ENCODE results near the gene MGRN1. TPM values are rescaled to one million over a fixed set of nuclear protein-coding genes. Genes with fewer than 3 reads are reported as not detected.
A peak's percentile ranks its signal among the peaks of the same experiment; 100 is the strongest.

MGRN1 gene
- total RNA-seq, 1 donor from 2014 or later = 40.6 TPM

DNA sequence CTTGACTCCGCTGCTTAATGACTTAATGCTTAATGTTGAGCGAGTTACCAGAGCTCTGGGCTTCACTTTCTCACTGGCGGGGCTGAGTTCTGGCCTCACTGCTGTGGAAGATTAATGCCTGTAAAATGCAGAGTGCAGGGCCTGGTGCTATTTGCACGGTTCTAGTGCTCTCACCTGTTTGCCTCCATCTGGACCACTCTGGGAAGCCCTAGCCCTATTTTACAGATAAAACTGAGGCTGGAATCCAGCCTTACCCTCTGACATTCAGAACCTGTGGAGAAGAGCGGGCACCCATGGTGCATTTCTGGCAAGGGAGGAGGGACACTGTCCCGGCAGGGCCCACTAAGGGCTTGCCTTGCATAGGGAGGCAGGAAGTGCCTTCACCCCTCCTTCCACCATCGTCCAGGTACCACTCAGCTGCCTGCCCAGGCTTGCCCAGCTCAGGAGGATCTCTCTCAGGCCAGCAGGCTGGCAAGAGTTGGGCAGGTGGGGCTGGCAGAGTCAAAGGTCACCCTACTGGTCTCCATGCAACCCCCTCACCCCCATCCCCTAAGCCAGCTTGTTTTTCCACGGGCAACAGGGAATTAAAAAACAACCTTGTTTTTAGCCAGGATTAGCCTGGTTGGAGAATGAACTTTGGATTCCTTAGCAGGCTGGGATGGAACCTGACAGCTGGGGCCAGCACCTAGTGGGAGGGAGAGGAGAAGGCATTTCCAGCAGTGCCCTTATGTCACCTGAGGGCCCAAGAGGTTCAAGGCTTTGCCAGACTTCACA is 5.8 kb upstream of the MGRN1 start:
- H3K4me3 ChIP-seq (ENCODE audit: low read depth, low read length) = no peak overlapping the region
- DNase-seq (ENCODE audit: low read depth) = no peak
- TF ChIP-seq, protein P1, sequence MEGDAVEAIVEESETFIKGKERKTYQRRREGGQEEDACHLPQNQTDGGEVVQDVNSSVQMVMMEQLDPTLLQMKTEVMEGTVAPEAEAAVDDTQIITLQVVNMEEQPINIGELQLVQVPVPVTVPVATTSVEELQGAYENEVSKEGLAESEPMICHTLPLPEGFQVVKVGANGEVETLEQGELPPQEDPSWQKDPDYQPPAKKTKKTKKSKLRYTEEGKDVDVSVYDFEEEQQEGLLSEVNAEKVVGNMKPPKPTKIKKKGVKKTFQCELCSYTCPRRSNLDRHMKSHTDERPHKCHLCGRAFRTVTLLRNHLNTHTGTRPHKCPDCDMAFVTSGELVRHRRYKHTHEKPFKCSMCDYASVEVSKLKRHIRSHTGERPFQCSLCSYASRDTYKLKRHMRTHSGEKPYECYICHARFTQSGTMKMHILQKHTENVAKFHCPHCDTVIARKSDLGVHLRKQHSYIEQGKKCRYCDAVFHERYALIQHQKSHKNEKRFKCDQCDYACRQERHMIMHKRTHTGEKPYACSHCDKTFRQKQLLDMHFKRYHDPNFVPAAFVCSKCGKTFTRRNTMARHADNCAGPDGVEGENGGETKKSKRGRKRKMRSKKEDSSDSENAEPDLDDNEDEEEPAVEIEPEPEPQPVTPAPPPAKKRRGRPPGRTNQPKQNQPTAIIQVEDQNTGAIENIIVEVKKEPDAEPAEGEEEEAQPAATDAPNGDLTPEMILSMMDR (conservative IDR thresholded peaks at IDR 0.05; ENCODE audit: low read depth, low read length) = no peak

DNA sequence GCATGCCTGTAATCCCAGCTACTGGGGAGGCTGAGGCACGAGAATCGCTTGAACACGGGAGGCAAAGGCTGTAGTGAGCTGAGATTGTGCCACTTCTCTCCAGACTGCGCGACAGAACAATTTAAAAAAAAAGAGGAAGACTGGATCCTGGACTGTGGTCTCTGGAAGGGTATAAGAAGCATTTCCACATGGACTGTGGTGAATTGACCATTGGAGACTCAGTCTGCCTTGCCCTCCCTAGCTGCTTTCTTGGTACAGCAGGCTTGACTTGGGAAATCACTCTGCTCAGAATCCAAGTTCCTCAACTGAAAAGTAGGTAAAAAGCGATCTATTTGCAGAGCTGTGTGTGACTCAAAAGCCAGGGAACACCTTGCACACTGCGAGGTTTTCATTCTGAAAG is 1.0 kb upstream of the MGRN1 start:
- no peak overlapping the region for H3K4me3 ChIP-seq (ENCODE audit: low read depth, low read length)
- TF ChIP-seq, protein P1 (conservative IDR thresholded peaks at IDR 0.05; ENCODE audit: low read depth, low read length) = no peak
- DNase-seq (ENCODE audit: low read depth) = no peak

DNA sequence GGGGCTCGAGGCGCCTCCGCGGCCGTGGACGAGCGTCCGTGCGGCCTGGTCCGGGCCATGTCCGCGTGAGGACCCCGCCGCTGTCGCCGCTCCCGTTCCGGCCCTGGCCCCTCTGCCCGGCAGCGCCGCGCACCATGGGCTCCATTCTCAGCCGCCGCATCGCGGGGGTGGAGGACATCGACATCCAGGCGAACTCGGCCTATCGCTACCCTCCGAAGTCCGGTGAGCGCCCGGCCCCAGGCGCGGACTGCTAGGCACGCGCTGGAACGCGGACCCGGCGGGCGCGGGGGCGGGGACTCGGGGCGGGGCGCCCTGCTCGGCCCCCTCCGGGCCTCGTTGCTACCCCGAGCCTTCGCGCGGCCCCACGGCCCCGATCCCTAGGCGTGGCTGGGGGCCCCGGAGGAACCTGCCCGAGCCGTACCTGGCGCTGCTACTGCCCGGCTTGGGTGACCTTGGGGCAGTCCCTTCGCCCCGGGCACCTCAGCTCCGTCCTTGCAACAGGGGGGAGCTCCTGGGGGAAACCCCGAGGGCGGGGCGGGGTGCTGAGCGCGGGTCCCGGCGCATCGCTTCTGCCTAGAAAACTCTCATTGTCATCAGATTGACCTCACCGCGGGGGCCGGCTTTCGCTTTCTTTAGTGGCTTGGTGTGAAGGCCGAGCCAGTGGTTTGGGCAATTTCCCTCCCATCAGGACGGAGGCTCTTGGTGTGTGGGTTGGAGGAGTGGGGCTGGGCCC is 367 bp downstream of the MGRN1 start:
- TF ChIP-seq, protein P1 (conservative IDR thresholded peaks at IDR 0.05; ENCODE audit: low read depth, low read length) = no peak
- no peak for DNase-seq (ENCODE audit: low read depth)
- peak overlapping the region; percentile 85 for H3K4me3 ChIP-seq (ENCODE audit: low read depth, low read length)

DNA sequence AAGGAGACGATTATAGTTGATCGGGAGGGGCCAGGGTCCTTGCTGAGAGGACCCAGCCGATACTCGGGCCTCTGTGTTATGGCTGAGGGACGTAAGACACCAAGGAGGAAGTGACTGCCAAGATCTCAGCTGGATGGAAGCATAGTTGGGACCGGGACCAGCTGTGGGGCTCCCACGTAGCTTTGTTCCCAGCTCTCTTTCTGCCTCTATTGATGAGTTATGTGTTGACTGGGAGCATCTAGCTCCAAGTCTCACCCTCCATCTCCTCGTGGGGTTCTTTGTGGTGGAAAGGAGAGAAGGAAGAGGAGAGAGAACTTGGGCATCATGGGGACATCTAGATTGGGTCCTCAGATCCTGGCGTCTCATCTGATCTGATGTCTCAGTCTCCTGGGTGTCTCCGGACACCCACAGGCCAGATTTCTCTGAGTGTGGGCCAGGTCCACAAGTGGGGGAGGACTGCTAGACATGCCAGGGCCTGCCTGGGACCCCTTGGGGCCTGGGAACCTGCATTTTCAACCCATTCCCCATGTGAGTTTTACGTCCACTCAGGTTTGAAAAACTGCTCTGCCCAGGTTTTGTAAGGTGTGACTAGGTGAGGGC is 1.0 kb downstream of the MGRN1 start:
- H3K4me3 ChIP-seq (ENCODE audit: low read depth, low read length) = peak overlapping the region; percentile 85
- TF ChIP-seq, protein P1 (conservative IDR thresholded peaks at IDR 0.05; ENCODE audit: low read depth, low read length) = no peak
- DNase-seq (ENCODE audit: low read depth) = no peak

DNA sequence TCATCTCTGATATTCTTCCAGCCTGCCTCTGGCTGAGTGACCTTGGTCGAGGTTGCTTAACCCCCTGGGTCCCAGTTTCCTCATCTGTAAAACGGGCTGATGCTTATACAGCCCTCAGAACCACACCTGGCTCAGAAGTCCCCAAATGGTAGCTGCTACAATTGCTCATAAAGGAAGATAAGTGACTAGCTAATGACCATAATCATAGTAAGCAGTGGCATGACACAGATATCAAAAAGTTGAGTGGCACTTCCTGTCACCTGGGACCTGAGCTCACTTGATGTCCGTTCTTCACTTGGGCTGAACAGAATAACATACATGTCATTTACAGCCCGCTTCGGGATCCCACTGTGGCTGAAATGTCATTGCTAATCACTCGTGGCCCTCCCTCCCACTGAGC is 1.8 kb downstream of the MGRN1 start:
- no peak for DNase-seq (ENCODE audit: low read depth)
- peak overlapping the region; percentile 85 for H3K4me3 ChIP-seq (ENCODE audit: low read depth, low read length)
- TF ChIP-seq, protein P1 (conservative IDR thresholded peaks at IDR 0.05; ENCODE audit: low read depth, low read length) = no peak

DNA sequence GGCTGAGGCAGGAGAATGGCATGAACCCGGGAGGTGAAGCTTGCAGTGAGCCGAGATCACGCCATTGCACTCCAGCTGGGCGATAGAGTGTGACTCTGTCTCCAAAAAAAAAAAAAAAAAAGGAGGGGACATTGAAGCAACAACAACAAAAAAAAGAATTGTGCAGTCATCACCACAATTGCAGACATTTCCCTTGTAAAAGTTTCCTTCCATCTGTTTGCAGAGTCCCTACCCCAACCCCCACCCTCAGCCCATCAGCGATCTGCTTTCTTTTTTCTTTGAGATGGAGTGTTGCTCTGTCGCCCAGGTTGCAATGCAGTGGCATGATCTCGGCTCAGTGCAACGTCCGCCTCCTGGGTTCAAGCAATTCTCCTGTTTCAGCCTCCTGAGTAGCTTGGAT is 3.7 kb downstream of the MGRN1 start:
- no peak for DNase-seq (ENCODE audit: low read depth)
- no peak overlapping the region for H3K4me3 ChIP-seq (ENCODE audit: low read depth, low read length)
- TF ChIP-seq, protein P1 (conservative IDR thresholded peaks at IDR 0.05; ENCODE audit: low read depth, low read length) = no peak

All from epithelial cell of proximal tubule (primary cell).